Measurements from ENCODE around the gene SUPT6H. TPM values are rescaled to one million over a fixed set of nuclear protein-coding genes. Genes with fewer than 3 reads are reported as not detected.

Gene SUPT6H
- polyA plus RNA-seq, 1 experiment, result 37.1 TPM

GRCh38 chr17:28707339-28707720 is 45.3 kb downstream of the SUPT6H start:
- peaks cover 4% of the 10 kb centered on the region for H3K36me3 ChIP-seq (ENCODE audit: control insufficient read depth, insufficient read depth, low read length)
- ChIA-PET CTCF (no interaction called here), POLR2A (no interaction called here)

GRCh38 chr17:28710861-28711722 is 49.1 kb downstream of the SUPT6H start:
- ChIA-PET POLR2A (interaction anchor here (0.6 to 2.4 kb wide), 4 partner anchors 9 to 66 kb away, joined by 3 to 40 read pairs (median 4); partner anchors contain the start of genes BLTP2, RPL23A and SDF2), CTCF (interaction anchor here (1.0 to 3.7 kb wide), 5 partner anchors 9 to 39 kb away, joined by 3 to 17 read pairs (median 4); partner anchors contain the start of genes RPL23A and TLCD1)
- Histone ChIP-seq H3K4me3 (ENCODE audit: low read depth, low read length) (peak overlapping the region; percentile 56), H3K27me3 (ENCODE audit: control insufficient read depth, insufficient read depth, low read length) (no peaks in the 10 kb centered on the region), H3K36me3 (ENCODE audit: control insufficient read depth, insufficient read depth, low read length) (peaks cover 19% of the 10 kb centered on the region)
- TF ChIP-seq CTCF (IDR thresholded peaks at IDR 0.05; ENCODE audit: insufficient read depth, low read depth, low read length), result no peak
- peak; percentile 49 for DNase-seq (ENCODE audit: low read depth)

More at GRCh38 chr17:28707339-28707720, 45.3 kb downstream of the SUPT6H start:
- DNase-seq (ENCODE audit: low read depth), result no peak
- Histone ChIP-seq H3K4me3 (ENCODE audit: low read depth, low read length) (no peak overlapping the region), H3K27me3 (ENCODE audit: control insufficient read depth, insufficient read depth, low read length) (no peaks in the 10 kb centered on the region)
- TF ChIP-seq CTCF (IDR thresholded peaks at IDR 0.05; ENCODE audit: insufficient read depth, low read depth, low read length), result no peak

GRCh38 chr17:28711723-28712031 is 49.7 kb downstream of the SUPT6H start, which contains the start of gene PROCA1:
Gene PROCA1 (minus strand): TSS chr17:28711888. CDS start chr17:28711660, 228 bp downstream.
- ChIA-PET CTCF (interaction anchor here (1.0 to 3.7 kb wide), 4 partner anchors 8 to 15 kb away, joined by 3 to 17 read pairs (median 4); partner anchors contain the start of genes RPL23A and TLCD1), POLR2A (interaction anchor here (0.6 to 2.4 kb wide), 2 partner anchors 8 to 10 kb away, joined by 4 to 40 read pairs; partner anchors contain the start of gene RPL23A)
- DNase-seq (ENCODE audit: low read depth), result no peak
- Histone ChIP-seq H3K27me3 (ENCODE audit: control insufficient read depth, insufficient read depth, low read length) (no peaks in the 10 kb centered on the region), H3K4me3 (ENCODE audit: low read depth, low read length) (peak within 1 kb of the TSS; percentile 56), H3K36me3 (ENCODE audit: control insufficient read depth, insufficient read depth, low read length) (peaks cover 19% of the 10 kb centered on the region)
- TF ChIP-seq CTCF (IDR thresholded peaks at IDR 0.05; ENCODE audit: insufficient read depth, low read depth, low read length), result no peak

GRCh38 chr17:28712032-28712704 is 50.2 kb downstream of the SUPT6H start:
- no peak for TF ChIP-seq CTCF (IDR thresholded peaks at IDR 0.05; ENCODE audit: insufficient read depth, low read depth, low read length)
- Histone ChIP-seq H3K36me3 (ENCODE audit: control insufficient read depth, insufficient read depth, low read length) (peaks cover 19% of the 10 kb centered on the region), H3K4me3 (ENCODE audit: low read depth, low read length) (no peak overlapping the region; the same call in 1 of the 2 replicates), H3K27me3 (ENCODE audit: control insufficient read depth, insufficient read depth, low read length) (no peaks in the 10 kb centered on the region)
- no peak for DNase-seq (ENCODE audit: low read depth)
- CTCF ChIA-PET, result interaction anchor here (1.4 to 3.7 kb wide), 3 partner anchors 8 to 14 kb away, joined by 4 to 17 read pairs (median 4); partner anchors contain the start of genes RPL23A and TLCD1
- POLR2A ChIA-PET, result interaction anchor here (2.4 kb wide), 1 partner anchor 7 kb away, joined by 40 read pairs; the partner anchor contains the start of gene RPL23A
